ENCODE measurements around the gene MLXIP.

- TF ChIP-seq CTCF (IDR thresholded peaks at IDR 0.05) (no peak), POLR2A (IDR thresholded peaks at IDR 0.05) (no peak)
Observed at GRCh38 chr12:122187466-122187865, 108.9 kb downstream of the MLXIP start.
